GM12878 (cell line): ENCODE data around the gene ZNF44.

Source experiments
- CREB1 ChIP-seq: IDR thresholded peaks from 2 replicates; pipeline ENCODE4 v1.6.1; 2012; ENCODE audit warnings: low read depth, mild to moderate bottlenecking, inconsistent platforms
- FOXM1 ChIP-seq: IDR thresholded peaks from 2 replicates; pipeline ENCODE4 v1.6.1; 2012; ENCODE audit warnings: low read depth, mild to moderate bottlenecking, inconsistent platforms, low read length, moderate library complexity
- POLR2A ChIP-seq: IDR thresholded peaks from 2 replicates; pipeline ENCODE4 v1.6.1; 2011; ENCODE audit warnings: low read depth, mild to moderate bottlenecking, low read length
- ZNF384 ChIP-seq: IDR thresholded peaks from 2 replicates; pipeline ENCODE4 v1.6.1; 2012; ENCODE audit warnings: low read depth, mild to moderate bottlenecking, low read length, improper control_type of control experiment, borderline replicate concordance

DNA sequence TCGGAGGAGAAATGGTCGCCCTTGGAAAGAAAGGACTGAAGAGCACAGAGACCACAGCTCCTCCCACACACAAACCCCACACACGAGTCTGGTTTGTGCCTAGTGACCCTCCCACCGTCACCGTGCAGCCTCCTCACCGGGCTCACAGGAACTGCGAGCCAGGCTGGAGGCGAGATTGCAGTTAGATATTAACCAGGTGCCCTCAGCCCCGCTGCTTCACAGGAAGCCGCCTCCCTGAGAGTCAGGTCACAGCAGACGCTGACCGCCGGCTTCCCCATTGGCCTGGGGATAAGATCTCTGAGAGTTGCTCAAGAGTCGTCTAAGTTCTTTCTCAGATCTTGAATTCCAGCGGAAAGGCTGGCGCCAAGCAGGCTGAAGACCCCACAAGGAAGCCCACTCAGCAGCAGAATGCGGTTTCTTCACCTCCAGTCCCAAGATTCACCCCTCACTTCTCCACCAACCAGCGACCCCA is 870 bp downstream of the ZNF44 start:
- TF ChIP-seq POLR2A: peak; percentile 70
- TF ChIP-seq ZNF384: no peak
- no peak for TF ChIP-seq FOXM1
- no peak for TF ChIP-seq CREB1
